IMR-90 (cell line): ENCODE measurements around the gene RALA. TPM values are rescaled to one million over a fixed set of nuclear protein-coding genes. Genes with fewer than 3 reads are reported as not detected.

Experiments
- ATAC-seq: fragments of 200-7000 bp; cut with Tn5 transposase; 2 replicates; pipeline ENCODE4 v1.9.1; 2020; ENCODE audit warnings: low read depth, mild to moderate bottlenecking, moderate library complexity
- BruUV-seq: library from RNA; stranded (reverse); fragments of 400-500 nt; replicated peaks from 2 replicates; lab custom pipeline; 2021; lab: Mats Ljungman, UMichigan
- CTCF ChIA-PET: fragments of 300-600 bp; formaldehyde crosslinking; extraction: SDS; loops from one replicate; lab custom pipeline; 2021; ENCODE audit warnings: antibody characterized with exemption; lab: Yijun Ruan, JAX
- POLR2A ChIA-PET: fragments of 300-600 bp; sonication (Branson Sonifier 250); formaldehyde crosslinking; loops from one replicate; lab custom pipeline; 2022; ENCODE audit warnings: antibody characterized with exemption; ENCODE audit not compliant: unreplicated experiment; lab: Charles Lee
- DNase-seq: peaks from one replicate; pipeline ENCODE4 v3.0.0; 2013
- H2AFZ ChIP-seq: replicated peaks from 2 replicates; pipeline ENCODE3; 2013; ENCODE audit warnings: low read length, mild to moderate bottlenecking; ENCODE audit not compliant: poor library complexity
- H2AK5ac ChIP-seq: 2 replicates; pipeline ENCODE4 v1.6.1; 2013; ENCODE audit warnings: low read depth, low read length, inconsistent platforms
- H2AK9ac ChIP-seq: replicated peaks from 2 replicates; pipeline ENCODE3; 2013; ENCODE audit warnings: mild to moderate bottlenecking, low read depth, low read length, moderate library complexity; ENCODE audit not compliant: poor library complexity
- H2BK120ac ChIP-seq: 2 replicates; pipeline ENCODE4 v1.6.1; 2013; ENCODE audit warnings: low read depth, low read length, inconsistent platforms
- H2BK15ac ChIP-seq: 3 replicates; pipeline ENCODE4 v1.6.1; 2013; ENCODE audit warnings: low read depth, low read length, inconsistent platforms
- H2BK20ac ChIP-seq: 2 replicates; pipeline ENCODE4 v1.6.1; 2013; ENCODE audit warnings: low read depth, mild to moderate bottlenecking, inconsistent platforms, low read length, moderate library complexity
- H2BK5ac ChIP-seq: 2 replicates; pipeline ENCODE4 v1.6.1; 2013; ENCODE audit warnings: mild to moderate bottlenecking, low read depth, low read length, inconsistent platforms; ENCODE audit not compliant: poor library complexity, severe bottlenecking
- H3K14ac ChIP-seq: replicated peaks from 2 replicates; pipeline ENCODE4 v1.6.1; 2013; ENCODE audit warnings: low read depth, low read length, inconsistent platforms
- H3K18ac ChIP-seq: 2 replicates; pipeline ENCODE4 v1.6.1; 2013; ENCODE audit warnings: low read depth, low read length, control low read depth
- H3K23ac ChIP-seq: 2 replicates; pipeline ENCODE4 v1.6.1; 2013; ENCODE audit warnings: low read depth, low read length, inconsistent platforms
- H3K27ac ChIP-seq: 2 replicates; pipeline ENCODE4 v1.5.1; 2013; ENCODE audit warnings: mild to moderate bottlenecking, control low read depth, low read length; ENCODE audit not compliant: insufficient read depth
- H3K27me3 ChIP-seq: 2 replicates; pipeline ENCODE4 v1.6.1; 2013; ENCODE audit warnings: low read length; ENCODE audit not compliant: control insufficient read depth, insufficient read depth
- H3K36me3 ChIP-seq: 2 replicates; pipeline ENCODE4 v1.6.1; 2013; ENCODE audit warnings: low read length, mixed read lengths; ENCODE audit not compliant: control insufficient read depth, insufficient read depth
- H3K4ac ChIP-seq: 2 replicates; pipeline ENCODE4 v1.6.1; 2013; ENCODE audit warnings: low read depth, low read length, inconsistent platforms
- H3K4me1 ChIP-seq: 2 replicates; pipeline ENCODE4 v1.6.1; 2013; ENCODE audit warnings: low read length, mixed read lengths; ENCODE audit not compliant: control insufficient read depth, insufficient read depth
- H3K4me2 ChIP-seq: 2 replicates; pipeline ENCODE4 v1.6.1; 2013; ENCODE audit warnings: low read depth, mild to moderate bottlenecking, control low read depth, low read length, moderate library complexity
- H3K4me3 ChIP-seq: 2 replicates; pipeline ENCODE4 v1.5.1; 2013; ENCODE audit warnings: low read depth, mild to moderate bottlenecking, control low read depth, low read length, moderate library complexity; ENCODE audit not compliant: insufficient read depth
- H3K56ac ChIP-seq: 2 replicates; pipeline ENCODE4 v1.6.1; 2013; ENCODE audit warnings: low read length, inconsistent platforms; ENCODE audit not compliant: insufficient read depth; ENCODE audit errors: extremely low read depth
- H3K79me1 ChIP-seq, 2 experiments: 2 replicates each; pipeline ENCODE4 v1.6.1; 2013; ENCODE audit warnings: low read length in 2 of 2, inconsistent platforms in 1 of 2, low read depth in 1 of 2
- H3K9ac ChIP-seq: 2 replicates; pipeline ENCODE4 v1.6.1; 2013; ENCODE audit warnings: low read depth, low read length, control low read depth
- H3K9me1 ChIP-seq: 2 replicates; pipeline ENCODE4 v1.6.1; 2013; ENCODE audit warnings: low read length, inconsistent platforms; ENCODE audit not compliant: insufficient read depth
- H3K9me3 ChIP-seq: 2 replicates; pipeline ENCODE4 v1.6.1; 2013; ENCODE audit warnings: low read length; ENCODE audit not compliant: control insufficient read depth, insufficient read depth
- H4K20me1 ChIP-seq: 2 replicates; pipeline ENCODE4 v1.6.1; 2013; ENCODE audit warnings: low read length, inconsistent platforms; ENCODE audit not compliant: insufficient read depth
- H4K5ac ChIP-seq: 2 replicates; pipeline ENCODE4 v1.6.1; 2013; ENCODE audit warnings: mild to moderate bottlenecking, low read depth, low read length, control low read depth
- H4K8ac ChIP-seq, 2 experiments: 2 replicates each; pipeline ENCODE4 v1.6.1; 2013; ENCODE audit warnings: low read depth in 2 of 2, low read length in 2 of 2, control low read depth in 1 of 2, inconsistent platforms in 1 of 2
- H4K91ac ChIP-seq: 2 replicates; pipeline ENCODE4 v1.6.1; 2013; ENCODE audit warnings: low read depth, low read length, inconsistent platforms; ENCODE audit not compliant: insufficient read depth
- CEBPB ChIP-seq: IDR thresholded peaks from 2 replicates; pipeline ENCODE4 v1.6.1; 2012; ENCODE audit warnings: low read depth, low read length, improper control_type of control experiment
- FOS ChIP-seq: fragments of 150-350 bp; IDR thresholded peaks from 2 replicates; pipeline ENCODE4 v1.6.1; 2016; ENCODE audit warnings: low read depth, low read length
- MAZ ChIP-seq: IDR thresholded peaks from 2 replicates; pipeline ENCODE4 v1.6.1; 2012; ENCODE audit warnings: low read depth, mild to moderate bottlenecking, low read length, improper control_type of control experiment, moderate library complexity, borderline replicate concordance
- WGBS, 2 experiments: methylation state at CpG; one replicate each; pipeline versions ENCODE4 v1.1.5 to v1.1.7; 2013; ENCODE audit warnings: missing lambda C conversion rate in 2 of 2; ENCODE audit not compliant: insufficient read length in 1 of 2; ENCODE audit errors: extremely low coverage in 2 of 2; 5-methylcytosine and 5-hydroxymethylcytosine counted together
- dilution Hi-C: fragments of 300-500 bp; cut with HindIII; formaldehyde crosslinking; loops from one replicate; pipeline ENCODE4 v1.14.3; 2018; ENCODE audit warnings: low sequenced_read_pairs; ENCODE audit not compliant: unreplicated experiment
- in situ Hi-C: fragments of 300-500 bp; cut with MboI; formaldehyde crosslinking; loops from 3 replicates; pipeline ENCODE4 v1.14.3; 2019; ENCODE audit warnings: low sequenced_read_pairs, inconsistent platforms, mixed read lengths
- intact Hi-C: fragments of 100-400 bp; cut with micrococcal nuclease; formaldehyde crosslinking; loops from 2 replicates; pipeline ENCODE4 v1.10.0; 2022
- polyA plus RNA-seq, 3 experiments: library from polyadenylated mRNA; depleted of rRNA; stranded (reverse); fragments of >200 nt; gene quantifications; 2 replicates each; pipeline ENCODE4 v1.2.3, GENCODE V29; 2012; ENCODE audit warnings: low replicate concordance in 1 of 3
- total RNA-seq: library from RNA; depleted of rRNA; stranded (reverse); fragments of >200 nt; gene quantifications from 2 replicates; pipeline ENCODE4 v1.2.3, GENCODE V29; 2012

Gene RALA
- total and polyA plus RNA-seq, 2 of the 4 experiments (the other 2 are of a cell fraction): 7.7 to 20.5 TPM

DNA sequence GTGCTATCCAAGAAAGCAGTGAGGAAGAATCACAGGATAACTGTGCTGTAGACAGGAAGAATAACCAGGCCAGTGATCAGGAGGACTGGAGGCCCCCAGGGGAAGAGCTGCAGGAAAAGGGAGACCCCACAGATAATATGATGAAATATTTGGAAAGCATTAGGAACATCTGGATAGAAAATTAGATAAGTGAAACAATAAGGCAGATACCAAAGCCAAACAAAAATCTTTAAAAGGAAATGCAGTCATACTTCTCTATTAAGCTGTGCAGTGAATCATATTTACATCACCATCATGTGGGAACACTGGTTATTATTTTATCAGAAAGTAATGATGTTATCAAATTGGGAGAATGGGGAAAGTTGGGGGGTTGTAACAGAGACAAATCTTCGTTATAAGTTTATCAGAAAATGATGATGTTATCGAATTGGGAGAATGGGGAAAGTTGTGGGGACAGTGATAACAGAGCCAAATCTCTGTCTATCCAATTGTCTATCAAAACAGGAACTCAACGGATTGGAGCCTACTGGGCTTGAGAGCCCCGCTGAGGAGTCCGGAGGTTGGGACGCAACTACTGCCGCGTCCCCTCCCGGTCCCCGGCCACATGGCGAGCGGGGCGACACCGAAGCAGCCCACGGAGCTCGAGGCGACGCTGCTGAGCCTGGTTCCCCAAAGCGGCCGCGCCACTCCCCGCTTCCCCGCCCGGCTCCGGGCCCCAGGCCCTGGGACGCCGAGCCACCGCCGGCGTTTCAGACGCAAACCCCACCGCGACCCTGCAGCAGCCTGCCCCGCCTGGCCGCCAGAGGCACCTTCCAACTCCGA is 14.0 kb upstream of the RALA start:
- H3K4me3 ChIP-seq: peak overlapping the region; percentile 30
- ATAC-seq: peak; percentile 73
- peak overlapping the region; percentile 86 for H3K4ac ChIP-seq
- peak overlapping the region; percentile 76 for H3K9ac ChIP-seq
- H3K27me3 ChIP-seq: no peaks in the 10 kb centered on the region
- POLR2A ChIA-PET: interaction anchor here (0.6 to 0.7 kb wide), 2 partner anchors 12 to 43 kb away, joined by 3 read pairs; no protein-coding TSS in a partner anchor
- peak overlapping the region; percentile 92 for H3K23ac ChIP-seq
- H2BK5ac ChIP-seq: peak overlapping the region; percentile 91
- peak; percentile 83 for DNase-seq
- intact Hi-C loops (no loop called here), in situ Hi-C loops (no loop called here), dilution Hi-C loops (no loop called here)
- H3K4me2 ChIP-seq: peak overlapping the region; percentile 94
- H3K36me3 ChIP-seq: no peaks in the 10 kb centered on the region
- peak overlapping the region; percentile 93 for H3K18ac ChIP-seq
- H2BK120ac ChIP-seq: peak overlapping the region; percentile 96
- WGBS, 2 experiments: 3 to 100% methylated on average over 1 to 8 of the region's 36 CpGs
- H3K56ac ChIP-seq: peak overlapping the region; percentile 59; the same call in 1 of the 2 replicates
- peak overlapping the region; percentile 85 for H4K91ac ChIP-seq
- H4K5ac ChIP-seq: peak overlapping the region; percentile 98
- H2AK5ac ChIP-seq: no peak overlapping the region
- H2BK15ac ChIP-seq: peak overlapping the region; percentile 95
- peak overlapping the region; percentile 78 for H3K14ac ChIP-seq
- H3K4me1 ChIP-seq: peaks cover 13% of the 10 kb centered on the region
- H2AK9ac ChIP-seq: peak overlapping the region; percentile 89
- CTCF ChIA-PET: interaction anchor here (0.8 to 1.1 kb wide), 2 partner anchors 12 to 124 kb away, joined by 3 read pairs; no protein-coding TSS in a partner anchor
- H4K20me1 ChIP-seq: no peaks in the 10 kb centered on the region
- H2BK20ac ChIP-seq: peak overlapping the region; percentile 96
- no TSS peak for BruUV-seq
- peak overlapping the region; percentile 85 to 88 for H4K8ac ChIP-seq
- H2AFZ ChIP-seq: peak overlapping the region; percentile 94
- H3K79me1 ChIP-seq: peaks cover 0 to 6% of the 10 kb centered on the region in 2 experiments; a peak in 1 of 4 replicates
- no peaks in the 10 kb centered on the region for H3K9me1 ChIP-seq
- TF ChIP-seq FOS (0 out of 2 replicates have a peak, but pooled peaks have one; percentile 35), CEBPB (peak; percentile 76), MAZ (no peak)
- peak overlapping the region; percentile 83 for H3K27ac ChIP-seq
- H3K9me3 ChIP-seq: no peaks in the 10 kb centered on the region
